Adrenal gland (tissue), 12 donors: ENCODE measurements around the gene XYLT2. TPM values are rescaled to one million over a fixed set of nuclear protein-coding genes. Genes with fewer than 3 reads are reported as not detected.
"Not testable (repeated sequence)": the region's sequence is repeated elsewhere in the genome, so short reads cannot be mapped to it uniquely, and the experiment has no call there.

Source experiments
- DNase-seq, 7 donors: peaks; one replicate each; pipeline ENCODE4 v3.0.0-alpha.2; 2019 to 2020
- H3K27ac ChIP-seq, 5 donors: fragments of 200-600 bp; sonication (generic) in 4 of 5; 1 replicate in 3 of 5; 2 replicates in 2 of 5; pipeline versions ENCODE4 v1.5.1 to v1.8.0; 2016 to 2020; ENCODE audit warnings: mild to moderate bottlenecking in 1 of 5
- H3K27me3 ChIP-seq: fragments of 200-600 bp; 2 replicates; pipeline ENCODE4 v1.8.0; 2021
- H3K36me3 ChIP-seq, 2 donors: fragments of 200-600 bp; replicated peaks in 1 of 2; 1 replicate in 1 of 2; 2 replicates in 1 of 2; pipeline versions ENCODE4 v1.5.1 to v1.8.0; 2018 to 2022
- H3K4me1 ChIP-seq, 2 donors: fragments of 200-600 bp; replicated peaks in 1 of 2; 1 replicate in 1 of 2; 2 replicates in 1 of 2; pipeline versions ENCODE4 v1.5.1 to v1.8.0; 2018 to 2021
- H3K4me3 ChIP-seq, 4 donors: fragments of 200-600 bp; sonication (generic) in 3 of 4; one replicate each; pipeline ENCODE4 v1.5.1; 2016 to 2018
- H3K9me3 ChIP-seq, 3 donors: fragments of 200-600 bp; sonication (generic) in 1 of 3; replicated peaks in 1 of 3; 1 replicate in 2 of 3; 2 replicates in 1 of 3; pipeline versions ENCODE4 v1.5.1 to v1.8.0; 2016 to 2021
- CTCF ChIP-seq, 6 experiments: fragments of 450-650 bp in 4 of 6; fragments of 200-600 bp in 2 of 6; sonication (generic) in 1 of 6; IDR thresholded peaks; 1 replicate in 5 of 6; 2 replicates in 1 of 6; pipeline versions ENCODE4 v1.5.1 to v1.8.0; 2016 to 2021; ENCODE audit warnings: antibody characterized with exemption in 6 of 6, mild to moderate bottlenecking in 2 of 6, moderate library complexity in 1 of 6
- POLR2A ChIP-seq, 2 donors: fragments of 450-650 bp; IDR thresholded peaks; one replicate each; pipeline ENCODE4 v1.6.1; 2017; ENCODE audit warnings: antibody characterized with exemption in 2 of 2, mild to moderate bottlenecking in 2 of 2, moderate library complexity in 1 of 2
- WGBS, 4 donors: extraction: QIAGEN DNeasy Blood & Tissue Kit in 2 of 4; methylation state at CpG; one replicate each; pipeline versions ENCODE4 v1.1.5 to v1.1.7; 2013 to 2017; 5-methylcytosine and 5-hydroxymethylcytosine counted together
- intact Hi-C, 2 donors: fragments of 100-400 bp; cut with DNase I; formaldehyde crosslinking; loops; one replicate each; pipeline versions ENCODE4 v1.14.1 to v1.15.0; 2022 to 2023
- polyA plus RNA-seq, 3 donors: library from polyadenylated mRNA; stranded (reverse); fragments of 200-250 nt in 2 of 3; fragments of 350-450 nt in 1 of 3; fragmentation: Illumina TruSeq in 1 of 3; extraction: RNeasy Lipid Tissue Mini Kit (QIAGEN cat#74804) in 1 of 3; gene quantifications; one replicate each; pipeline ENCODE4 v1.2.3, GENCODE V29; 2013 to 2014
- total RNA-seq, 9 donors: library from RNA; depleted of rRNA in 4 of 9; stranded (reverse); fragments of >200 nt in 4 of 9; fragments of 120-200 nt in 1 of 9; fragmentation: NEBNext Ultra II Directional in 1 of 9; extraction: Animal tissue kit (Norgen Biotek cat#: 25700) in 1 of 9; gene quantifications; one replicate each; pipeline versions ENCODE4 v1.1.0 to v1.2.4, GENCODE V29; 2013 to 2023
- donor health status: healthy with polysubstance abuse.
- donor health status: Bipolar disorder and iron deficiency.
- donor health status: DM: yes; HTN: yes; CAD: no.
- donor health status: DM: no; HTN: no; CAD: no.
- donor health status: DM: no; HTN: no; CAD: no.
- donor health status: DM: yes; HTN: yes; CAD: no.

The XYLT2 gene
- total and polyA plus RNA-seq, 12 donors, result 4.6 to 40.3 (median 29.1) TPM

- no peak for DNase-seq
- Histone ChIP-seq H3K4me1 (peaks cover 0 to under 1% of the 10 kb centered on the region in 2 donors), H3K27ac (no peak overlapping the region), H3K27me3 (no peaks in the 10 kb centered on the region), H3K9me3 (no peaks in the 10 kb centered on the region), H3K4me3 (no peak overlapping the region), H3K36me3 (no peaks in the 10 kb centered on the region)
- 74 to 84% (median 78%) methylated on average over 3 of the region's 3 CpGs for WGBS, 4 donors
- TF ChIP-seq CTCF (IDR thresholded peaks at IDR 0.05) (no peak), POLR2A (IDR thresholded peaks at IDR 0.05) (no peak)
- intact Hi-C loops, result loop anchor here in 1 of 2 donors (5.0 kb wide), 1 partner anchor 97 kb away; the partner anchor contains the start of gene COL1A1
Observed at GRCh38 chr17:50299776-50300175, 46.1 kb upstream of the XYLT2 start.

GRCh38 chr17:50300824-50301223 lies 45.1 kb upstream of the XYLT2 start:
- H3K27me3 ChIP-seq, intact Hi-C loops, H3K9me3 ChIP-seq, H3K4me3 ChIP-seq, H3K36me3 ChIP-seq, H3K27ac ChIP-seq, DNase-seq: not testable (repeated sequence)
- peaks cover 0 to 11% of the 10 kb centered on the region in 2 donors for H3K4me1 ChIP-seq
- WGBS, 4 donors, result 62 to 70% (median 67%) methylated on average over 1 of the region's 1 CpG

GRCh38 chr17:50301891-50302584 lies 43.9 kb upstream of the XYLT2 start:
- H3K9me3 ChIP-seq, result no peaks in the 10 kb centered on the region
- 73 to 81% (median 76%) methylated on average over 9 of the region's 9 CpGs for WGBS, 4 donors
- H3K4me3 ChIP-seq, result no peak overlapping the region
- DNase-seq, result no peak
- no peaks in the 10 kb centered on the region for H3K36me3 ChIP-seq
- H3K4me1 ChIP-seq, result peaks cover 0 to 11% of the 10 kb centered on the region in 2 donors
- H3K27me3 ChIP-seq, result no peaks in the 10 kb centered on the region
- intact Hi-C loops, result no loop called here
- no peak for TF ChIP-seq CTCF (IDR thresholded peaks at IDR 0.05)
- TF ChIP-seq POLR2A (IDR thresholded peaks at IDR 0.05), result no peak
- H3K27ac ChIP-seq, result no peak overlapping the region

- H3K36me3 ChIP-seq, result no peaks in the 10 kb centered on the region
- intact Hi-C loops, result no loop called here
- no peak overlapping the region for H3K27ac ChIP-seq
- H3K27me3 ChIP-seq, result no peaks in the 10 kb centered on the region
- peaks cover 0 to 11% of the 10 kb centered on the region in 2 donors for H3K4me1 ChIP-seq
- 93 to 94% (median 94%) methylated on average over 7 to 11 of the region's 11 CpGs for WGBS, 4 donors
- no peak overlapping the region for H3K4me3 ChIP-seq
- H3K9me3 ChIP-seq, result no peaks in the 10 kb centered on the region
- DNase-seq, result no peak
- TF ChIP-seq POLR2A (IDR thresholded peaks at IDR 0.05) (no peak), CTCF (IDR thresholded peaks at IDR 0.05) (no peak)
Observed at GRCh38 chr17:50303051-50303450, 42.9 kb upstream of the XYLT2 start.

GRCh38 chr17:50303596-50303995 lies 42.3 kb upstream of the XYLT2 start:
- DNase-seq, result no peak
- 79 to 92% (median 87%) methylated on average over 4 of the region's 4 CpGs for WGBS, 4 donors
- Histone ChIP-seq H3K27ac (no peak overlapping the region), H3K9me3 (no peaks in the 10 kb centered on the region), H3K36me3 (no peaks in the 10 kb centered on the region), H3K4me1 (peaks cover 0 to 11% of the 10 kb centered on the region in 2 donors), H3K27me3 (no peaks in the 10 kb centered on the region), H3K4me3 (no peak overlapping the region)
- no peak for TF ChIP-seq POLR2A (IDR thresholded peaks at IDR 0.05)
- TF ChIP-seq CTCF (IDR thresholded peaks at IDR 0.05), result no peak
- intact Hi-C loops, result no loop called here
